ENCODE results near the gene ISM2. TPM values are rescaled to one million over a fixed set of nuclear protein-coding genes. Genes with fewer than 3 reads are reported as not detected.

The ISM2 gene
- polyA plus RNA-seq, 1 of the 3 experiments (the other 2 are of a cell fraction), result 0.20 TPM

GRCh38 chr14:77439861-77440260, 58.8 kb downstream of the ISM2 start:
- CTCF ChIA-PET, result no interaction called here
- Histone ChIP-seq H3K79me2 (ENCODE audit: insufficient read depth) (no peaks in the 10 kb centered on the region), H3K4me2 (no peak overlapping the region), H3F3A (replicated peaks; ENCODE audit: insufficient read depth) (peaks cover 14% of the 10 kb centered on the region), H3K4me3 (ENCODE audit: low read depth in 2 of 2, low read length in 1 of 2) (no peak overlapping the region), H3K27ac (ENCODE audit: low read depth in 2 of 2, low read length in 1 of 2) (no peak overlapping the region), H3K9me2 (no peaks in the 10 kb centered on the region), H2AFZ (ENCODE audit: low read depth) (no peak overlapping the region), H3K4me1 (ENCODE audit: control insufficient read depth in 1 of 2, insufficient read depth in 2 of 2, low read depth in 1 of 2, low read length in 1 of 2) (no peaks in the 10 kb centered on the region), H3K36me3 (replicated peaks in 1 of 2; ENCODE audit: control insufficient read depth in 1 of 2, insufficient read depth in 2 of 2, low read length in 1 of 2) (peaks cover 60 to 65% of the 10 kb centered on the region in 2 experiments), H3K27me3 (ENCODE audit: insufficient read depth) (no peaks in the 10 kb centered on the region), H4K20me1 (ENCODE audit: insufficient read depth) (no peaks in the 10 kb centered on the region), H3K9ac (no peak overlapping the region), H3K9me3 (no peaks in the 10 kb centered on the region)
- POLR2A ChIA-PET, result no interaction called here
- WGBS (ENCODE audit: low lambda C conversion rate), result 97% methylated on average over 4 of the region's 4 CpGs
- DNase-seq, result no peak
- TF ChIP-seq JUND (IDR thresholded peaks at IDR 0.05) (no peak), GABPA (IDR thresholded peaks at IDR 0.05; ENCODE audit: low read depth) (no peak), NFIC (IDR thresholded peaks at IDR 0.05; ENCODE audit: borderline replicate concordance) (no peak), TCF12 (IDR thresholded peaks at IDR 0.05) (no peak), RCOR1 (IDR thresholded peaks at IDR 0.05; ENCODE audit: low read length) (no peak), EZH2phosphoT487 (IDR thresholded peaks at IDR 0.05; ENCODE audit: borderline replicate concordance, low read depth) (no peak), EP300 (IDR thresholded peaks at IDR 0.05; ENCODE audit: borderline replicate concordance in 1 of 2, low read depth in 1 of 2, low read length in 1 of 2) (no peak)
- TF ChIP-seq, protein P1, sequence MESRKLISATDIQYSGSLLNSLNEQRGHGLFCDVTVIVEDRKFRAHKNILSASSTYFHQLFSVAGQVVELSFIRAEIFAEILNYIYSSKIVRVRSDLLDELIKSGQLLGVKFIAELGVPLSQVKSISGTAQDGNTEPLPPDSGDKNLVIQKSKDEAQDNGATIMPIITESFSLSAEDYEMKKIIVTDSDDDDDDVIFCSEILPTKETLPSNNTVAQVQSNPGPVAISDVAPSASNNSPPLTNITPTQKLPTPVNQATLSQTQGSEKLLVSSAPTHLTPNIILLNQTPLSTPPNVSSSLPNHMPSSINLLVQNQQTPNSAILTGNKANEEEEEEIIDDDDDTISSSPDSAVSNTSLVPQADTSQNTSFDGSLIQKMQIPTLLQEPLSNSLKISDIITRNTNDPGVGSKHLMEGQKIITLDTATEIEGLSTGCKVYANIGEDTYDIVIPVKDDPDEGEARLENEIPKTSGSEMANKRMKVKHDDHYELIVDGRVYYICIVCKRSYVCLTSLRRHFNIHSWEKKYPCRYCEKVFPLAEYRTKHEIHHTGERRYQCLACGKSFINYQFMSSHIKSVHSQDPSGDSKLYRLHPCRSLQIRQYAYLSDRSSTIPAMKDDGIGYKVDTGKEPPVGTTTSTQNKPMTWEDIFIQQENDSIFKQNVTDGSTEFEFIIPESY (IDR thresholded peaks at IDR 0.05; ENCODE audit: borderline replicate concordance, low read depth), result no peak

DNA sequence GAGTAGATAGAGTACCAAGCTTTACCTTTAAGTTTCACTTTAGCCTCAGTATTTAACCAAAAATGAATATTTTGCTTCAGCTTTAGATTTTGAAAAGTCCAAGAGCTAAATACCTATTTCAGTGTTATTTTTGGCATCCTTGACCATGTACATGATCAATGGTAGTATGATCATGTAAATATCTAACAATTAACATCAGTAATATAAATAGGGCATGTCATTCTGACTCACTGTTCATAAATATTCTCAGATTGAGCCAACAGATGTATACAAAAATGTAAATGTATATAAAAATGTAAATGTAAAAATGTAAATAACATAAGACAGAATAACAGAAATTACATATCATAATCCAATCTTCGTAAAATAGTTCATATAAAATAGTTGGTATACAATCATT, 60.0 kb downstream of the ISM2 start:
- Histone ChIP-seq H2AFZ (ENCODE audit: low read depth) (no peak overlapping the region), H3K4me3 (ENCODE audit: low read depth in 2 of 2, low read length in 1 of 2) (no peak overlapping the region), H3K27me3 (ENCODE audit: insufficient read depth) (no peaks in the 10 kb centered on the region), H3K9ac (no peak overlapping the region), H3K4me1 (ENCODE audit: control insufficient read depth in 1 of 2, insufficient read depth in 2 of 2, low read depth in 1 of 2, low read length in 1 of 2) (no peaks in the 10 kb centered on the region), H3F3A (replicated peaks; ENCODE audit: insufficient read depth) (peaks cover 14% of the 10 kb centered on the region), H3K27ac (ENCODE audit: low read depth in 2 of 2, low read length in 1 of 2) (no peak overlapping the region), H3K79me2 (ENCODE audit: insufficient read depth) (no peaks in the 10 kb centered on the region), H3K4me2 (no peak overlapping the region), H3K36me3 (replicated peaks in 1 of 2; ENCODE audit: control insufficient read depth in 1 of 2, insufficient read depth in 2 of 2, low read length in 1 of 2) (peaks cover 66% of the 10 kb centered on the region in 2 experiments), H3K9me3 (no peaks in the 10 kb centered on the region), H4K20me1 (ENCODE audit: insufficient read depth) (no peaks in the 10 kb centered on the region), H3K9me2 (no peaks in the 10 kb centered on the region)
- 96% methylated on average over 1 of the region's 1 CpG for WGBS (ENCODE audit: low lambda C conversion rate)
- ChIA-PET CTCF (no interaction called here), POLR2A (interaction anchor here (1.1 kb wide), 2 partner anchors 8 to 12 kb away, joined by 3 to 4 read pairs; no protein-coding TSS in a partner anchor)
- no peak for DNase-seq
- TF ChIP-seq ELF1 (IDR thresholded peaks at IDR 0.05) (no peak), RXRA (IDR thresholded peaks at IDR 0.05; ENCODE audit: borderline replicate concordance, low read depth) (no peak), EP300 (IDR thresholded peaks at IDR 0.05; ENCODE audit: borderline replicate concordance in 1 of 2, low read depth in 1 of 2, low read length in 1 of 2) (no peak), REST (IDR thresholded peaks at IDR 0.05; ENCODE audit: low read depth, low read length) (no peak), FOXM1 (IDR thresholded peaks at IDR 0.05; ENCODE audit: low read depth) (no peak), EZH2phosphoT487 (IDR thresholded peaks at IDR 0.05; ENCODE audit: borderline replicate concordance, low read depth) (no peak), FOXJ3 (CRISPR knock-in tag; IDR thresholded peaks at IDR 0.05) (no peak), SIN3A (IDR thresholded peaks at IDR 0.05; ENCODE audit: borderline replicate concordance, low read depth, low read length) (no peak), TCF12 (IDR thresholded peaks at IDR 0.05) (no peak), USF2 (IDR thresholded peaks at IDR 0.05; ENCODE audit: borderline replicate concordance, low read depth, low read length) (no peak), YY1 (IDR thresholded peaks at IDR 0.05; ENCODE audit: low read depth) (no peak)
- TF ChIP-seq, protein P2, sequence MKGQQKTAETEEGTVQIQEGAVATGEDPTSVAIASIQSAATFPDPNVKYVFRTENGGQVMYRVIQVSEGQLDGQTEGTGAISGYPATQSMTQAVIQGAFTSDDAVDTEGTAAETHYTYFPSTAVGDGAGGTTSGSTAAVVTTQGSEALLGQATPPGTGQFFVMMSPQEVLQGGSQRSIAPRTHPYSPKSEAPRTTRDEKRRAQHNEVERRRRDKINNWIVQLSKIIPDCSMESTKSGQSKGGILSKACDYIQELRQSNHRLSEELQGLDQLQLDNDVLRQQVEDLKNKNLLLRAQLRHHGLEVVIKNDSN (IDR thresholded peaks at IDR 0.05; ENCODE audit: borderline replicate concordance, low read depth), result no peak
- TF ChIP-seq, protein P3, sequence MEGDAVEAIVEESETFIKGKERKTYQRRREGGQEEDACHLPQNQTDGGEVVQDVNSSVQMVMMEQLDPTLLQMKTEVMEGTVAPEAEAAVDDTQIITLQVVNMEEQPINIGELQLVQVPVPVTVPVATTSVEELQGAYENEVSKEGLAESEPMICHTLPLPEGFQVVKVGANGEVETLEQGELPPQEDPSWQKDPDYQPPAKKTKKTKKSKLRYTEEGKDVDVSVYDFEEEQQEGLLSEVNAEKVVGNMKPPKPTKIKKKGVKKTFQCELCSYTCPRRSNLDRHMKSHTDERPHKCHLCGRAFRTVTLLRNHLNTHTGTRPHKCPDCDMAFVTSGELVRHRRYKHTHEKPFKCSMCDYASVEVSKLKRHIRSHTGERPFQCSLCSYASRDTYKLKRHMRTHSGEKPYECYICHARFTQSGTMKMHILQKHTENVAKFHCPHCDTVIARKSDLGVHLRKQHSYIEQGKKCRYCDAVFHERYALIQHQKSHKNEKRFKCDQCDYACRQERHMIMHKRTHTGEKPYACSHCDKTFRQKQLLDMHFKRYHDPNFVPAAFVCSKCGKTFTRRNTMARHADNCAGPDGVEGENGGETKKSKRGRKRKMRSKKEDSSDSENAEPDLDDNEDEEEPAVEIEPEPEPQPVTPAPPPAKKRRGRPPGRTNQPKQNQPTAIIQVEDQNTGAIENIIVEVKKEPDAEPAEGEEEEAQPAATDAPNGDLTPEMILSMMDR (IDR thresholded peaks at IDR 0.05), result no peak
